GM18511 (cell line): ENCODE results near the gene PCBP3.
"Not testable (repeated sequence)": the region's sequence is repeated elsewhere in the genome, so short reads cannot be mapped to it uniquely, and the experiment has no call there.

Source experiments
- ATAC-seq: cut with Tn5 transposase; IDR thresholded peaks from one replicate; pipeline ENCODE4 v1.9.1; 2021; ENCODE audit warnings: mild to moderate bottlenecking, moderate library complexity; ENCODE audit not compliant: unreplicated experiment

Gene PCBP3

GRCh38 chr21:45870421-45870820 lies 226.9 kb downstream of the PCBP3 start:
- no peak for ATAC-seq

- no peak for ATAC-seq
Observed at GRCh38 chr21:45870851-45871615, 227.5 kb downstream of the PCBP3 start.

DNA sequence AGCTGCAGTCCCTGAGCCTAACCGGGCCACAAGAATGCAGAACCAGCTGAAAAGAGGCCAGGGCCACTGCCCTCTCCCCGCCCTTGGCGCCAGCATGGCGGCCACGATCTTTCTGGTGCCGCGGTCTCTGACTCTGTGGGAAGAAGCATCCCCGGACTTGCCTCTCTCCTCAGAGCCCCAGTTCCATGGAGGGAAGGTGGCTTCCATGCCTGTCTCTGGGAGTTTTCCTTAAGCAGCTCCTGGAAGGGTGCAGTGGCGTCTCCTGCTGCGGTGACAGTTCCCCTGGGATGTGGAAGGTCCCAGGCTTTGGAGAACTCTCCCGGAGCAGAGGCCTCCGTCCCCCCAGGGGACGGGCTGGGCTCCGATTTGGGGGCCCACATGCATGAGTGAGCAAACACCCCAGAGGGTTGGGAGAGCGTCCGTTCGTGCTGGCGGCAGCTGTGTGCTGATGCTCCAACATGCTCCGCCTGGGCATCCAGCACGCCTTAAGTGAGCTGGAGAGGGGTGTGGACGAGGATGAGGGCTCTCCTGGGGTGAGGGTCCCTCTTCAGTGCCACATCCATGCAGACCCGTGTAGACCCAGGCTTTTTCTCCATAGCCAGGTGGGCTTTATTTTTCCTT lies 228.2 kb downstream of the PCBP3 start:
- ATAC-seq = no peak

DNA sequence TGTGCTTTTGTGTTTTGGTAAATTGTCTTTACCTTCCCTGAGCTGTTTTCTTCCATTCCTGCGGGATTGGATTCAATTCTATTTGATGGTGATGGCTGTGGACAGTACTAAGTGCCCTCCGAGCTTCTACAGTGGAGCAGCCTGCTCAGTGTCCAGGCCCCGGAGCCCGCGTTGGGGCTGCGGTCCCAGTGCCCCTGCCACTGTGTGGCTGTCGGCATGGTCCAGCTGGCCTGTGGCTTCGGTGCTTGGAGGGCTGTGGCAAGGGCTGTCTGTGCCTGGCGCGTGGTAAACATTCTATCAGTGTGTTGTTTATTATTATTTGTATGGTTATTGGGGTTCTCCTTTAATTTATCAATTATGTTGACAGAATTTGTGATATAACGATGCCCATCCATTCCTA lies 228.9 kb downstream of the PCBP3 start:
- ATAC-seq = no peak

DNA sequence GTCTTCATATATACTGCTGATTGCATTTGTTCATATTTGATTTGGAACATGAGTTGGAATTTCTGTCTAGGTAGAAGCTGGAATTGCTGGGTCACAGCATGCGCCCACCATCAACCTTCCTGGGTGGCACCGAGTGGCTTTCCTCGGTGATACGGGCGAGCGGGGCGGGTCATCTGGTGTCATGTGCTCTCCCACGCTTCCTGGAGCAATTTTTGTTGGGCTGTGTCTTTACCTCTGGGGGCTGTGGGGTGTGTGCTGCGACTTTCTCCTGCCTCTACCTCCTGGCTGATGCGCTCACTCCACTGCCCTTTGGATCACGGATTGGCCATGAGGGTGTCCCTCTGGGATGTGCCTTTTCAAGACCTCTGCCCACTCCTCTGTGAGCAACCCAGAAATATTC lies 229.4 kb downstream of the PCBP3 start:
- no peak for ATAC-seq

- ATAC-seq = no peak
Observed at GRCh38 chr21:45873418-45873817, 229.9 kb downstream of the PCBP3 start.

- no peak for ATAC-seq
Observed at GRCh38 chr21:45873866-45874265, 230.3 kb downstream of the PCBP3 start.

DNA sequence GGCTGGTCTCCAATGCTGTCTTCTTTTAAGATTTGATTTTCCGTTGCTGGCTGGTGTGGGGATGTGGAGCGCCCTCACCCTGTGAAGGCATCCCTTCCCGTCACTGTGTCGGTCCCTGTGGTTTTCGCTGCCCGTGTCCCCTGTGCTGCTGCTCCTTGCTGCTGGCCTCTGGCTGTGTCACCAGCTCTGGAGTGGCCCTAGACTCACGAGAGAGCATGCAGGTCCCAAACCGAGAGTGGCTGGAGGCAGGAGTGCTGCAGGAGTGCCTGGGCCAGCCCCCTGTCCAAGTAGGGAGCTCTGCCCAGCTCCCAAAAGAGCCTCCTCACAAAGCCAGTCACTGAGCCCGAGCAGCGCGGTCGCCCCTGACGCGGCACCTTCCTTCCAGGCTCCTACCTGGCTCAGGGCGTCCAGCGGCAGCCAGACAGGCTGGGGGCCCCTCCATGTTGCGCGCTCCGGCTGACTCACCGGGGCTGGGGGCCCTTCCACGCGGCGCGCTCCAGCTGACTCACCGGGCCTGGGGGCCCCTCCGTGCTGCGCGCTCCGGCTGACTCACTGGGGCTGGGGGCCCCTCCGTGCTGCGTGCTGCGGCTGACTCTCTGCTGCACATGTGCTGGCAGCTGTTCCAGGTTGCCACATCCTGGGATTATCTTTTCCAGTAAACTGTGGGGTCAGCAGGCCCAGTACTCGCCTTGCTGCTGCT lies 231.3 kb downstream of the PCBP3 start:
- ATAC-seq = no peak

GRCh38 chr21:45875416-45875760 lies 231.9 kb downstream of the PCBP3 start:
- ATAC-seq = no peak

- no peak for ATAC-seq
Observed at GRCh38 chr21:45875881-45876280, 232.4 kb downstream of the PCBP3 start.

- no peak for ATAC-seq
Observed at GRCh38 chr21:45876381-45877170, 233.1 kb downstream of the PCBP3 start.

DNA sequence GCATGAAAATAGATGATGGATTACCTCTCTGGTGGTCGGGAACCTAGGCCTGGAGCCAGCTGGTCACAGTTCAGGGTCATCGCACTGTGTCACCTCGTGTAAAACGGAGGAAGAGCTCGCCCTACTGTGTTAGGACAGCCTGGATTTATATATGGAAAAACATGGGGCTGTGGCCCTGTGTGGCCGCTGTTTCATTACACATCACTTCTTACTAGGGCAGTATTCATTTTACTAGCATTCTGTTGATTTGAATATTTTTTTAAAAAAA lies 233.6 kb downstream of the PCBP3 start:
- ATAC-seq = no peak

DNA sequence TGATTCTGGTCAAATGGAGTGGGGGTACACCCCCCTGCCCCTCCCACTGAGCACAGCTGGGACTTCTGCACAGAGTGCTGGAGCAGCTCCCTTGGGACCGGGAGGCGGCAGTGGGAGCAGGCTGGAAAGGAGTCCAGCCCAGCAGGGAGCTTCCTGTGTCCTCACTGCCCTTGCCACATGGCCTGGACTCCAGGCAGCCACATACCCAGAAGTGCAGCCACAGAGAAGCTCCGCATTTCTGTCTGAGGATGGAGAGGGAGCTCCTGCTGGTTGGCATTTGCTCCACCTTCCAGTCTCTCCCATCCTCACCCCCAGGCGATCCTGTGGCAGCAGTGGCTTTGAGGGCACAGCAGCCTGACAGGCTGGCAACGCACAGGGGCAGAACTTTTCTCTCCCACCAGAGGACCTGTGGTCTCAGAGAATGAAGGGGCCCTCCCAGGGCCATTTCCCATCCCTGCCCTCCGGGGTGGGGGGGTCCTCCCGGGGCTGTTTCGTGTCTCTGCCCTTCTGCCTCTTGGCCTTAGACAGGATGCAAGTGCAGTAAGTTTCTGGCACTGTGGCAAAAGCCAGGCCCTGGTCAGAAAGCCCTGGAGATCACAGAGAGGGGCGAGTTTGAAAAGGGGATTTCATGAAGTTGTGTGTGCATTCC lies 234.4 kb downstream of the PCBP3 start:
- no peak for ATAC-seq

- no peak for ATAC-seq
Observed at GRCh38 chr21:45880097-45881068, 236.9 kb downstream of the PCBP3 start.

- no peak for ATAC-seq
Observed at GRCh38 chr21:45882645-45883044, 239.1 kb downstream of the PCBP3 start.

DNA sequence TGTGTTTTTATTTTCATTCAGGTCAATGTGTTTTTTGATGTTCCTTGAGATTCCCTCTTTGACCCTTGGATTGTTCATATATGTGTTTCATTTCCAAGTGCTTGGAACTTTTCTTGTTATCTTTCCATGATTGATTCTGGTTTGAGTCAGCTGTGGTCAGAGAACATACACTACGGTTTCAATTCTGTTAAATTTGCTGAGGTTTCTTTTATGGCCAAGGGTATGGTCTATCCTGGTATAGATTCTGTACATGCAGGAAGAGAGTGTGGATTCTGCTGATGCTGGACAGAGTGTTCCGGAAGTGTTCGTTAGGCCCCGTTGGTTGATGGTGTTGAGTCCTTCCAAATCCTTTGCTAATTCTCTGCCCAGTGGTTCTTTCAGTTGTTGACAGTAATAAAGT lies 239.6 kb downstream of the PCBP3 start:
- ATAC-seq = no peak

- ATAC-seq = no peak
Observed at GRCh38 chr21:45885597-45885929, 242.0 kb downstream of the PCBP3 start.

DNA sequence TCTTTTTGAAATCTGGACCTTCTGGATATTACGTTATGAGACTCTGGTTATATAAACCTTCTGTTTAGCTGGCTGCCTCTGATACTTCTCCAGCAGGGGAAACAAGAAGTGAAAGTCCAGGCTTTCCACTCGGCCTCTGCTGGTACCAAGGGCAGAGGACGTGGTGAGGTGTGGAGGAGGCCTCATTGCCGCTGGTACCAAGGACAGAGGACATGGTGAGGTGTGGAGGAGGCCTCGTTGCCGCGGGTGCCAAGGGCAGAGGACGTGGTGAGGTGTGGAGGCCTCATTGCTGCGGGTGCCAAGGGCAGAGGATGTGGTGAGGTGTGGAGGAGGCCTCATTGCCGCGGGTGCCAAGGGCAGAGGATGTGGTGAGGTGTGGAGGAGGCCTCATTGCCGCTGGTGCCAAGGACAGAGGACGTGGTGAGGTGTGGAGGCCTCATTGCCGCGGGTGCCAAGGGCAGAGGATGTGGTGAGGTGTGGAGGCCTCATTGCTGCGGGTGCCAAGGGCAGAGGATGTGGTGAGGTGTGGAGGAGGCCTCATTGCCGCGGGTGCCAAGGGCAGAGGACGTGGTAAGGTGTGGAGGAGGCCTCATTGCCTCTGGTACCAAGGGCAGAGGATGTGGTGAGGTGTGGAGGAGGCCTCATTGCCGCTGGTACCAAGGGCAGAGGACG lies 242.5 kb downstream of the PCBP3 start:
- not testable (repeated sequence) for ATAC-seq

DNA sequence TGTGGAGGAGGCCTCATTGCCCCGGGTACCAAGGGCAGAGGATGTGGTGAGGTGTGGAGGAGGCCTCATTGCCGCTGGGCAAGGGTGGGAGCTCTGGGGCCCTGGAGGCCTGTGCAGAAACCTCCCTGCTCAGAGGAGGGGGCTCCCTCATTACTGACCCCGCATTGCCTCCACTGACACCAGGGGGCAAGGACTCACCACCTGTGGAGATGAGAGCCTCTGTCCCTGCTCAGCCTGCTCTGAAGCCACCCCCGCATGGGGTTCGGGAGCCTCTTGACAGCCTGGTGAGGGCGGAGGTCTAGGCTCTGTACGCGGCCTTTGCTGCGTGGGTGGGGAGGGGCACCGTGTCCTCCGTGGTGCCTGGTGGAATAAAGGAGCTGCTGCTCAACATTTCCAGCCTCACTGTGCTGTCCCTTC lies 243.1 kb downstream of the PCBP3 start:
- no peak for ATAC-seq
